ENCODE results near the gene BBS2.

- TF ChIP-seq ARNTL (CRISPR knock-in tag; IDR thresholded peaks at IDR 0.05; ENCODE audit: borderline replicate concordance, low read depth) = no peak
- TF ChIP-seq TSHZ2 (CRISPR knock-in tag; IDR thresholded peaks at IDR 0.05) = no peak
- no peak for TF ChIP-seq PATZ1 (CRISPR knock-in tag; IDR thresholded peaks at IDR 0.05; ENCODE audit: borderline replicate concordance)
These were observed 34.6 kb upstream of the BBS2 start for GRCh38 chr16:56554441-56554840.
